HG03097 (cell line): ENCODE results near the gene TMTC4.
A peak's percentile ranks its signal among the peaks of the same experiment; 100 is the strongest.
"Not testable (repeated sequence)": the region's sequence is repeated elsewhere in the genome, so short reads cannot be mapped to it uniquely, and the experiment has no call there.

Experiments used
- ATAC-seq: cut with Tn5 transposase; IDR thresholded peaks from one replicate; pipeline ENCODE4 v1.9.1; 2021; ENCODE audit not compliant: unreplicated experiment, low FRiP score

The TMTC4 gene

GRCh38 chr13:100596516-100596915, 78.1 kb downstream of the TMTC4 start:
- no peak for ATAC-seq

DNA sequence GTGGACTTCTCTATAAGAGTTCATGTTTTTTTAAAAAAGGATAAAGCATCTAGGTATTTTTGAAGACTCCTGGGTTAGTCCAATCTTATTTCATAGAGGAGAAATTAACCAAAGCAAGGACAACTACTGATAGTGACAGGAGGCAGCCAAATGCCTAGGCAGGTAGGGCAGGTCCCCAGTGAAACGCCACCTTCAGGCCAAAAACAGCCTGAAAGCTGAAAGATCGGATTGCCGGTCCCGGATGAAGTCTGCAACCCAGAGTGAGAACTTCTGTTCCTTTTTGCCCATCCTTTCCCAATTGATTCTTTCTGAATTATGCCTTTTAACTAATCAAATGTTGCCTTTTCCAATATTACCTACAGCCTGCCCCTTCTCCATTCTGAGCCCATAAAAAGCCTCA, 79.9 kb downstream of the TMTC4 start:
- ATAC-seq, result no peak

GRCh38 chr13:100594255-100594654, 80.3 kb downstream of the TMTC4 start:
- ATAC-seq, result no peak

DNA sequence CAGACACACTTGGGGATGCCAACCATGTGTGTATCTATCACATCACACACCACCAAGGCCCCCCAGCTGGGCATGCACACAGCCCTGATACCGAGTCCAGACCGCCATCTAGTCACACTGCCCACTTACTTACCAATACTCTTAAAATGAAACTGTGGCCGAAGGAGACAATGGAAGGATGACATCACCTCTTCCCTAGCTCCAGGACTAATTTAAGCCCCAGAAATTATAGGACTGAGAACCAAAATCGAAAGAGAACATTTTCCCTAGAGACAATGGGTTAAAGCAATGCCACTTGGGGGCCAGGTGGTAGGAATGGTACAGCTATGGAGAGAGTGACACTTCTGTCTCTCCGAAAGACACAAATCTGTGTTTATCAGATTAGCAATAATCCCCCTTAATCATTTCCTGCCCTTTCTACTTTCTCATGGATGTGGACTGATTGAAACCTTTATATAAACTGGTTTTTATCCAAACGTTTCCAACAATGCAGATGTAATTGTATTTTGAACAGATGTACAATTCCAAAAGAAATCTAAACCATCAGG, 85.3 kb downstream of the TMTC4 start:
- no peak for ATAC-seq

- peak; percentile 93 for ATAC-seq
Measured at GRCh38 chr13:100588331-100589177, 86.0 kb downstream of the TMTC4 start, which contains the start of gene GGACT. Gene GGACT (minus strand): TSS chr13:100588789. CDS start chr13:100532591, 56,198 bp downstream.

- no peak for ATAC-seq
Measured at GRCh38 chr13:100584896-100585295, 89.7 kb downstream of the TMTC4 start.

GRCh38 chr13:100581504-100581903, 93.1 kb downstream of the TMTC4 start:
- ATAC-seq, result no peak

- no peak for ATAC-seq
Measured at GRCh38 chr13:100581030-100581429, 93.6 kb downstream of the TMTC4 start.

DNA sequence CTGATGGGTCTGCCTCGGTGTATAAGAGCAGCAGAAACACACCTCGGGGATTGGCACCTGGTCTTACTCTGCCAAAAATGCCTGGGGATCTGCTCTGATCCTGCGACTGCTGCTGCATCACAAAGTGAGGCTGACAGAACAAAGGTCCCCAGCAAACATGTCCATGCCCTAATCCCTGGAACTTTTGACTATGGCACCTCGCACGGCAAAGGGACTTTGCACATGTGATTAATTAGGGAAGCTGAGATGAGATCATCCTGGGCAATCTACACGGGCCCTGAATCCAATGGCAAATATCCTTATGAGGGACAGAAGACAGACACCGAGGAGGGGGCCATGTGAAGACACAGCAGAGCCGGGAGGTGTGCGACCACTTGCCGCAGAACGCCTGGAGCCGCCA, 94.5 kb downstream of the TMTC4 start:
- ATAC-seq, result no peak

DNA sequence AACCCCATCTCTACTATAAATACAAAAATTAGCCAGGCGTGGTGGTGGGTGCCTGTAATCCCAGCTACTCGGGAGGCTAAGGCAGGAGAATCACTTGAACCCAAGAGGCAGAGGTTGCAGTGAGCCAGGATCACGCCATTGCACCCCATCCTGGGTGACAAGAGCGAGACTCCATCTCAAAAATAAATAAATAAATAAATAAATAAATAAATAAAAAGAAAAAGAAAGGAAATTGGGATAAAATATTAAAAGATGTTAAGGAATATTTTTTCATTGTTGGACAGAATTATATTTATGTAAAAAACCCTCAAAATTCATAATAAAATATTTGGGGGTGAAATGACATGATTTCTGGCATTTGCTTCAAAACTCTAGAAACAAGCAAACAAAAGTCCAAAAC, 97.4 kb downstream of the TMTC4 start:
- not testable (repeated sequence) for ATAC-seq

DNA sequence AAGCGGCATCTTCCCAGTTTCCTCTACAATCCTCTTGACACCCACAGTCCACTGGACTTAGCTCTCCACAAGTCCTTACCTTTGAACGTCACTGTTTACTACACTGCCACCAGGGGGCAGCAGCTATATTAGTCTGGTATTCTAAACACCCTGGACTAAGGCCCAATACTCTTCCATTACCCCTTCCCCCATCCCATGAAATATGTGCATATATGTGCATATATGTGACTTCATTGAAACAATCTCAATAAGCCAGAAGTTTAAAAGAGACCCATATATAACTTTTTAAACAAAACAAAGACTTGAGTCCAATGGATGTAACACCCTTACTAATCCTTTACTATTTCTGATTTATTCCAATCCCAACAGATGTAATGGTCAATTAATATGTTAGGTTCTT, 101.5 kb downstream of the TMTC4 start:
- no peak for ATAC-seq

DNA sequence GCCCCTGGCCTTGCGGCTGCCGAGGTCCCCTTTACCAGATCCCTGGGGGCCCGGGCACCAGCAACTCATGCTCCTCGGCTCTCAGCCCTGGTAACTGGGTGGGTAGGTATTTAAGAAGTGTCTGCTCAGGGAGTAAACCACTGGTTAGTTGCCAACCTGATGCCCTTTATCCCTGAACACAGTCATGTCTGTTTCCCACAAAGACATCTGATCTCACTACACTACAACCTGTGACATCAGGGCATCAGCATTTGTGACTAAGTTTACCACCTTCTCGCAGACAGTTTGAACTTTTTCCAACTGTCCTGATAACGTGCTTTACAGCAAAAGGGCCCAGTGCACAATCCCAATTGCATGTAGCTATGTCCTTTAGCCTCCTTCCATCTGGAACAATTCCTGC, 108.1 kb downstream of the TMTC4 start:
- ATAC-seq, result no peak

DNA sequence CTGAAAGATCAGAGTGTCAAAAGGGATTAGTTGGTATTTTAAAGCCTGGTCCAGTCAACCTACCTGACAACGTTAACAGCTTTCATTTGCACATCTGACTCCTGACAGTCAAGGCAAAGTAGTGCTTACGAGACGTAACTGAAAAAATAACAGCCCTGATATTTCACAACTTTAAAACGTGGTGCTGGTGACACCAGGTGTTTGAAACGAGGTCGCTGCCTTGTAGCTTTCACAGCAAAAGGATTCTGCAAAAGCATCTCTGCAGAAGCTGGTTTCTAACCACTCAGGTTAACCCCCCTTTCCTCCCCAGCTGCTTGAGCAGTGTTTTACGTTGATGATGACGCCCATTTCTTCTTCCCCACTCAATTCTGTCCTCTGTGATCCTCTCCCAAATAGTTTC, 109.3 kb downstream of the TMTC4 start:
- no peak for ATAC-seq

GRCh38 chr13:100564444-100565223, 110.0 kb downstream of the TMTC4 start:
- ATAC-seq, result no peak

DNA sequence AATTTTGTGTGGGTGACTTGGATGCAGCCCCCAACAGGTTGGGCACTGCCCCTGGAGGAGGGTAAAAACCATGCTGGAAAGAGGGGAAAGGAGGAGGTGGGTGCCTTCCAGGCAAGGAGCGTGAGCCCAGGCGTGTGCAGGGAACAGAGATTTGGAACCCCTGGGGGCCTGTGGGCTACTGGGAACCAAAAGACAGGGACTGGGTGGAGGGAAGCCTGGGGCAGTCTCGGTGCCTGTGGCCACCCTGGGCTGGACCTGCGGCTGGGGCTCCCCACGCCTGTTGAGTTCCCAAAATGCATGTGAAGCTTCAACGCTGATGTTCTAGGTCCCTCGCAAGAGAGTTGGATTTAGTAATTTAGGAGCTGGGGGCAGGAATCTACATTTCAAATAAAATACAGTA, 110.8 kb downstream of the TMTC4 start:
- no peak for ATAC-seq

DNA sequence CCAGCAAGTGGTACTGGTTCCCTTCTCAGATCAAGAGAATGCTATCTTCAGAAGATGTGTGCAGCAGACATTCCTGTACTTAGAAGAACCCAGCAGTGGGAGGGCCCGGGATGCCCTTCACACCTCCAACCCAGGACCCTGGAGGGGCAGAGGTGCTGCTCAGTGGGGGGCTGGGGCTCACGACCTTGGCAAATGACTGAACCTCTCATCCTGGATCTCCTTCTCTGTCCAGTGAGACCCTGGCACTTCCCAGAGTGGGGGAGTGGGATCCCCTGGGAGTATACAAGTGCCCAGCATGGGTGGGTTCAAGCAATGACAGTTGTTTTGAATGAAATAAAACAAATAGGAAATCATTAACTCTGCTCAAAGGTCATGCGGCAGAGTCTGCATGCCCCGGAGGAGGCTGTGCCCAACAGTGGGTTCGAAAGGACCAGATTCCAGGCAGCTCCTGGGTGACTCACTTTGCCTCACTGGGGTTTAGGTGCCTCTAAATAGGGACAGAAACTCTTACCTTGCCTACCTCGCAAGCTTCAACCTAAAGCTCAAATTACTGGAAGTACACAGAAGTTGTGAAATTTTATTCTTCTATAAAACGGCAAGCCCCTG, 112.9 kb downstream of the TMTC4 start:
- no peak for ATAC-seq

DNA sequence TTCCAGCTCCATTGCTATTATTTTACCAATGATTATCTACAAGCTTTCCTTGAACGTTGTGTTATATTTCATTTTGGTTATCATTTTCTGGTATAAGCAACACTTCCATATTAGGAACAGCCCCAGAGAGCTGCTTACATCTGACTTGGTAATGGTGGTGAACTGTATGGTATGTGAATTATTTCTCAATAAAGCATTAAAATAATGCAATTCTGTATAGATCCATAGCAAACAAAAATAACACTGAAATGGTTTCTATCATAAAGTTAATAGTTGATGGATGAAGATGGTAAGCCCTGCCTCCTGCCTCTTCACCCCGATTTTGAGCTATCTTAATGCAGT, 113.5 kb downstream of the TMTC4 start:
- ATAC-seq, result no peak

- no peak for ATAC-seq
Measured at GRCh38 chr13:100560498-100561157, 114.0 kb downstream of the TMTC4 start.

DNA sequence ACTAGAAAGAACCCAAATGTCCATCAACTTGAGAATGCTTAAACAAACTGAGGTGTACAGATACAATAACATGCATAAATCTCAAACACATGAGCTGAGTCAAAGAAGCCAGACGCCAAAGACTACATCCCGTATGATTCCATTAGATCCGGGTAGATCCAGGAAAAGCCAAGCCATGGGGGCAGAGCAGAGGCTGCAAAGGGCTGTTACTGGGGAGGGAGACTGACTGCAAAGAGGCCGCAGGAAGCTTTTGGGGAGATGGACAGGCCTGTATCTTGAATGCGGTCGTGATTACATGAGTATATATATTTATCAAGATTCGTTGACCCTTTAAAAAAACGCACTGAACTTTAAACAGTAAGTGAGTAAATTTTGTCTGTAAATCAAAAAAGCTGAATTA, 114.7 kb downstream of the TMTC4 start:
- no peak for ATAC-seq
